IMR-90 (cell line): ENCODE data around the gene TCIRG1. TPM values are rescaled to one million over a fixed set of nuclear protein-coding genes. Genes with fewer than 3 reads are reported as not detected.
"Not testable (repeated sequence)": the region's sequence is repeated elsewhere in the genome, so short reads cannot be mapped to it uniquely, and the experiment has no call there.

Experiments
- ATAC-seq: fragments of 200-7000 bp; cut with Tn5 transposase; 2 replicates; pipeline ENCODE4 v1.9.1; 2020; ENCODE audit warnings: low read depth, mild to moderate bottlenecking, moderate library complexity
- BruUV-seq: library from RNA; stranded (reverse); fragments of 400-500 nt; replicated peaks from 2 replicates; lab custom pipeline; 2021; lab: Mats Ljungman, UMichigan
- CTCF ChIA-PET: fragments of 300-600 bp; formaldehyde crosslinking; extraction: SDS; loops from one replicate; lab custom pipeline; 2021; ENCODE audit warnings: antibody characterized with exemption; lab: Yijun Ruan, JAX
- POLR2A ChIA-PET: fragments of 300-600 bp; sonication (Branson Sonifier 250); formaldehyde crosslinking; loops from one replicate; lab custom pipeline; 2022; ENCODE audit warnings: antibody characterized with exemption; ENCODE audit not compliant: unreplicated experiment; lab: Charles Lee
- DNase-seq: peaks from one replicate; pipeline ENCODE4 v3.0.0; 2013
- H2AFZ ChIP-seq: replicated peaks from 2 replicates; pipeline ENCODE3; 2013; ENCODE audit warnings: low read length, mild to moderate bottlenecking; ENCODE audit not compliant: poor library complexity
- H2AK5ac ChIP-seq: 2 replicates; pipeline ENCODE4 v1.6.1; 2013; ENCODE audit warnings: low read depth, low read length, inconsistent platforms
- H2AK9ac ChIP-seq: replicated peaks from 2 replicates; pipeline ENCODE3; 2013; ENCODE audit warnings: mild to moderate bottlenecking, low read depth, low read length, moderate library complexity; ENCODE audit not compliant: poor library complexity
- H2BK120ac ChIP-seq: 2 replicates; pipeline ENCODE4 v1.6.1; 2013; ENCODE audit warnings: low read depth, low read length, inconsistent platforms
- H2BK15ac ChIP-seq: 3 replicates; pipeline ENCODE4 v1.6.1; 2013; ENCODE audit warnings: low read depth, low read length, inconsistent platforms
- H2BK20ac ChIP-seq: 2 replicates; pipeline ENCODE4 v1.6.1; 2013; ENCODE audit warnings: low read depth, mild to moderate bottlenecking, inconsistent platforms, low read length, moderate library complexity
- H2BK5ac ChIP-seq: 2 replicates; pipeline ENCODE4 v1.6.1; 2013; ENCODE audit warnings: mild to moderate bottlenecking, low read depth, low read length, inconsistent platforms; ENCODE audit not compliant: poor library complexity, severe bottlenecking
- H3K14ac ChIP-seq: replicated peaks from 2 replicates; pipeline ENCODE4 v1.6.1; 2013; ENCODE audit warnings: low read depth, low read length, inconsistent platforms
- H3K18ac ChIP-seq: 2 replicates; pipeline ENCODE4 v1.6.1; 2013; ENCODE audit warnings: low read depth, low read length, control low read depth
- H3K23ac ChIP-seq: 2 replicates; pipeline ENCODE4 v1.6.1; 2013; ENCODE audit warnings: low read depth, low read length, inconsistent platforms
- H3K27ac ChIP-seq: 2 replicates; pipeline ENCODE4 v1.5.1; 2013; ENCODE audit warnings: mild to moderate bottlenecking, control low read depth, low read length; ENCODE audit not compliant: insufficient read depth
- H3K27me3 ChIP-seq: 2 replicates; pipeline ENCODE4 v1.6.1; 2013; ENCODE audit warnings: low read length; ENCODE audit not compliant: control insufficient read depth, insufficient read depth
- H3K36me3 ChIP-seq: 2 replicates; pipeline ENCODE4 v1.6.1; 2013; ENCODE audit warnings: low read length, mixed read lengths; ENCODE audit not compliant: control insufficient read depth, insufficient read depth
- H3K4ac ChIP-seq: 2 replicates; pipeline ENCODE4 v1.6.1; 2013; ENCODE audit warnings: low read depth, low read length, inconsistent platforms
- H3K4me1 ChIP-seq: 2 replicates; pipeline ENCODE4 v1.6.1; 2013; ENCODE audit warnings: low read length, mixed read lengths; ENCODE audit not compliant: control insufficient read depth, insufficient read depth
- H3K4me2 ChIP-seq: 2 replicates; pipeline ENCODE4 v1.6.1; 2013; ENCODE audit warnings: low read depth, mild to moderate bottlenecking, control low read depth, low read length, moderate library complexity
- H3K4me3 ChIP-seq: 2 replicates; pipeline ENCODE4 v1.5.1; 2013; ENCODE audit warnings: low read depth, mild to moderate bottlenecking, control low read depth, low read length, moderate library complexity; ENCODE audit not compliant: insufficient read depth
- H3K56ac ChIP-seq: 2 replicates; pipeline ENCODE4 v1.6.1; 2013; ENCODE audit warnings: low read length, inconsistent platforms; ENCODE audit not compliant: insufficient read depth; ENCODE audit errors: extremely low read depth
- H3K79me1 ChIP-seq, 2 experiments: 2 replicates each; pipeline ENCODE4 v1.6.1; 2013; ENCODE audit warnings: low read length in 2 of 2, inconsistent platforms in 1 of 2, low read depth in 1 of 2
- H3K9ac ChIP-seq: 2 replicates; pipeline ENCODE4 v1.6.1; 2013; ENCODE audit warnings: low read depth, low read length, control low read depth
- H3K9me1 ChIP-seq: 2 replicates; pipeline ENCODE4 v1.6.1; 2013; ENCODE audit warnings: low read length, inconsistent platforms; ENCODE audit not compliant: insufficient read depth
- H3K9me3 ChIP-seq: 2 replicates; pipeline ENCODE4 v1.6.1; 2013; ENCODE audit warnings: low read length; ENCODE audit not compliant: control insufficient read depth, insufficient read depth
- H4K20me1 ChIP-seq: 2 replicates; pipeline ENCODE4 v1.6.1; 2013; ENCODE audit warnings: low read length, inconsistent platforms; ENCODE audit not compliant: insufficient read depth
- H4K5ac ChIP-seq: 2 replicates; pipeline ENCODE4 v1.6.1; 2013; ENCODE audit warnings: mild to moderate bottlenecking, low read depth, low read length, control low read depth
- H4K8ac ChIP-seq, 2 experiments: 2 replicates each; pipeline ENCODE4 v1.6.1; 2013; ENCODE audit warnings: low read depth in 2 of 2, low read length in 2 of 2, control low read depth in 1 of 2, inconsistent platforms in 1 of 2
- H4K91ac ChIP-seq: 2 replicates; pipeline ENCODE4 v1.6.1; 2013; ENCODE audit warnings: low read depth, low read length, inconsistent platforms; ENCODE audit not compliant: insufficient read depth
- RAD21 ChIP-seq: IDR thresholded peaks from 2 replicates; pipeline ENCODE4 v1.6.1; 2012; ENCODE audit warnings: low read length, improper control_type of control experiment
- SMC3 ChIP-seq: fragments of 150-350 bp; IDR thresholded peaks from 2 replicates; pipeline ENCODE4 v1.6.1; 2016; ENCODE audit warnings: low read depth, mild to moderate bottlenecking, antibody characterized with exemption, low read length, moderate library complexity
- WGBS, 2 experiments: methylation state at CpG; one replicate each; pipeline versions ENCODE4 v1.1.5 to v1.1.7; 2013; ENCODE audit warnings: missing lambda C conversion rate in 2 of 2; ENCODE audit not compliant: insufficient read length in 1 of 2; ENCODE audit errors: extremely low coverage in 2 of 2; 5-methylcytosine and 5-hydroxymethylcytosine counted together
- dilution Hi-C: fragments of 300-500 bp; cut with HindIII; formaldehyde crosslinking; loops from one replicate; pipeline ENCODE4 v1.14.3; 2018; ENCODE audit warnings: low sequenced_read_pairs; ENCODE audit not compliant: unreplicated experiment
- in situ Hi-C: fragments of 300-500 bp; cut with MboI; formaldehyde crosslinking; loops from 3 replicates; pipeline ENCODE4 v1.14.3; 2019; ENCODE audit warnings: low sequenced_read_pairs, inconsistent platforms, mixed read lengths
- intact Hi-C: fragments of 100-400 bp; cut with micrococcal nuclease; formaldehyde crosslinking; loops from 2 replicates; pipeline ENCODE4 v1.10.0; 2022
- polyA plus RNA-seq, 3 experiments: library from polyadenylated mRNA; depleted of rRNA; stranded (reverse); fragments of >200 nt; gene quantifications; 2 replicates each; pipeline ENCODE4 v1.2.3, GENCODE V29; 2012; ENCODE audit warnings: low replicate concordance in 1 of 3
- total RNA-seq: library from RNA; depleted of rRNA; stranded (reverse); fragments of >200 nt; gene quantifications from 2 replicates; pipeline ENCODE4 v1.2.3, GENCODE V29; 2012
- TF ChIP-seq, protein P1 (sequence below): conservative IDR thresholded peaks from 2 replicates; pipeline ENCODE4 v1.5.1; 2012; ENCODE audit warnings: mild to moderate bottlenecking, low read depth, low read length, improper control_type of control experiment

TCIRG1 gene
- total and polyA plus RNA-seq, 2 of the 4 experiments (the other 2 are of a cell fraction), result 25.3 to 117 TPM

DNA sequence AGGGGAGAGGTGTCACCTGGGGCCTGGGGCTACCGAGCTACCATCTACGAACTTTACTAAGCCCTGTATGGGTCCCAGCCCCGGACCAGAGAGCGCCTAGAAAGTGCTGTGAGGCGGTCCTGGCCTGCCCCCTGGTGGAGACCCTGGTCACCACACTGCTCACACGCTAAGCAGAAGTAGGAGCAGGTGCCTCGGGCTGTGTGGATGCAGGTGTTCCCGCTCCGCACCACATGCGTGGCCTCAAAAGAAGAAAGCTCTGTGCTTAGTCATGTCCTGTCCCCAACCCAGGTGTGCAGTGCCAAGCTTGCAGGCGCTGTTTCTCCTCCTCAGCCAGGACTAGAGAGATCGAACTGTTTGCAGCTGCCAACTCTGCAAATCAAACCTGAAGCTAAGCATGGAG lies 45.0 kb upstream of the TCIRG1 start:
- POLR2A ChIA-PET, H3K27ac ChIP-seq, ATAC-seq, H3K9ac ChIP-seq, H3K36me3 ChIP-seq, H3K79me1 ChIP-seq, H2BK20ac ChIP-seq, H2AK9ac ChIP-seq, H3K23ac ChIP-seq, H3K56ac ChIP-seq, H4K91ac ChIP-seq, H2AK5ac ChIP-seq, H3K9me1 ChIP-seq, H3K4me3 ChIP-seq, dilution Hi-C loops, H3K4me1 ChIP-seq, H2BK5ac ChIP-seq, H3K18ac ChIP-seq, H3K27me3 ChIP-seq, H2AFZ ChIP-seq, H4K20me1 ChIP-seq, H2BK120ac ChIP-seq, H2BK15ac ChIP-seq, H3K4me2 ChIP-seq, BruUV-seq, intact Hi-C loops, H3K4ac ChIP-seq, H4K8ac ChIP-seq, H3K14ac ChIP-seq, in situ Hi-C loops, DNase-seq, H4K5ac ChIP-seq, H3K9me3 ChIP-seq: not testable (repeated sequence)
- CTCF ChIA-PET, result interaction anchor here (0.6 kb wide), 1 partner anchor 400 kb away, joined by 3 read pairs; no protein-coding TSS in a partner anchor
- WGBS, 2 experiments, result no CpG with 5 or more reads among the region's 12 CpGs
- TF ChIP-seq SMC3, result peak; percentile 23; the same call in 1 of the 2 replicates
- TF ChIP-seq RAD21, result peak; percentile 40
- TF ChIP-seq, protein P1, sequence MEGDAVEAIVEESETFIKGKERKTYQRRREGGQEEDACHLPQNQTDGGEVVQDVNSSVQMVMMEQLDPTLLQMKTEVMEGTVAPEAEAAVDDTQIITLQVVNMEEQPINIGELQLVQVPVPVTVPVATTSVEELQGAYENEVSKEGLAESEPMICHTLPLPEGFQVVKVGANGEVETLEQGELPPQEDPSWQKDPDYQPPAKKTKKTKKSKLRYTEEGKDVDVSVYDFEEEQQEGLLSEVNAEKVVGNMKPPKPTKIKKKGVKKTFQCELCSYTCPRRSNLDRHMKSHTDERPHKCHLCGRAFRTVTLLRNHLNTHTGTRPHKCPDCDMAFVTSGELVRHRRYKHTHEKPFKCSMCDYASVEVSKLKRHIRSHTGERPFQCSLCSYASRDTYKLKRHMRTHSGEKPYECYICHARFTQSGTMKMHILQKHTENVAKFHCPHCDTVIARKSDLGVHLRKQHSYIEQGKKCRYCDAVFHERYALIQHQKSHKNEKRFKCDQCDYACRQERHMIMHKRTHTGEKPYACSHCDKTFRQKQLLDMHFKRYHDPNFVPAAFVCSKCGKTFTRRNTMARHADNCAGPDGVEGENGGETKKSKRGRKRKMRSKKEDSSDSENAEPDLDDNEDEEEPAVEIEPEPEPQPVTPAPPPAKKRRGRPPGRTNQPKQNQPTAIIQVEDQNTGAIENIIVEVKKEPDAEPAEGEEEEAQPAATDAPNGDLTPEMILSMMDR, result peak; percentile 43

DNA sequence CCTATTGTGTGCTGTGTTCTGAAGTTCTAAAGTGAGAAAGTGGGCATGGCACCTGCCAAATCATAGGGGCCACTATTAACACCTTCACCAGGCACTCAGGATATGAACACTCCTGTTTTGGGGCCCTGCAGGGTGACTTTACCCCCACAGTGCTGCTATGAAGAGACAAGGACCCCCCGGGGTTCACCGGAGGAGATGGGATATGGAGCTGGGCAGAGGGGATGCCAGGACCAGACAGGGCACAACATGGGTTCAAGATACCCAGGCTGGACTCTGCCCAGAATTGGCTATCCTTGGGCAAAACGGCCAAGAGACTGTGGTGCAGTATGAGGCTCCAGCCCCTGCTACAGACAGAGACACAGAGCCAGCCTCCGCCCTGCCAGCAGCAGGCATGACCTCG lies 44.4 kb upstream of the TCIRG1 start:
- H2BK120ac ChIP-seq, H2BK5ac ChIP-seq, H2BK20ac ChIP-seq, H2AK5ac ChIP-seq, H3K79me1 ChIP-seq, H2BK15ac ChIP-seq, H3K27me3 ChIP-seq, H4K20me1 ChIP-seq, H4K8ac ChIP-seq, H3K9ac ChIP-seq, H3K56ac ChIP-seq, H3K4ac ChIP-seq, DNase-seq, BruUV-seq, H3K36me3 ChIP-seq, POLR2A ChIA-PET, H4K91ac ChIP-seq, H4K5ac ChIP-seq, H2AFZ ChIP-seq, H3K27ac ChIP-seq, H2AK9ac ChIP-seq, H3K23ac ChIP-seq, H3K18ac ChIP-seq, H3K14ac ChIP-seq, H3K4me1 ChIP-seq, H3K4me3 ChIP-seq, dilution Hi-C loops, in situ Hi-C loops, intact Hi-C loops, H3K4me2 ChIP-seq, H3K9me3 ChIP-seq, ATAC-seq, H3K9me1 ChIP-seq: not testable (repeated sequence)
- CTCF ChIA-PET, result interaction anchor here (0.6 kb wide), 1 partner anchor 399 kb away, joined by 3 read pairs; no protein-coding TSS in a partner anchor
- 86% methylated on average over 1 of the region's 5 CpGs; no CpG with 5 or more reads in 1 of the 2 experiments for WGBS, 2 experiments
